Cardiac fibroblast (primary cell): ENCODE data around the gene MAPKAPK3.
"Not testable (repeated sequence)": the region's sequence is repeated elsewhere in the genome, so short reads cannot be mapped to it uniquely, and the experiment has no call there.

Experiments used
- DNase-seq, 2 donors: peaks; one replicate each; pipeline versions ENCODE4 v3.0.0 to v3.0.0-alpha.2; 2010; ENCODE audit warnings: low read depth in 2 of 2
- H3K4me3 ChIP-seq, 2 donors: replicated peaks in 1 of 2; 1 replicate in 1 of 2; 2 replicates in 1 of 2; pipeline ENCODE4 v1.5.1; 2011; ENCODE audit warnings: low read depth in 2 of 2, low read length in 2 of 2, mild to moderate bottlenecking in 2 of 2, moderate library complexity in 1 of 2
- TF ChIP-seq, protein P1 (sequence below): IDR thresholded peaks from one replicate; pipeline ENCODE4 v1.5.1; 2011; ENCODE audit warnings: low read depth, mild to moderate bottlenecking, low read length, inconsistent platforms

The MAPKAPK3 gene

DNA sequence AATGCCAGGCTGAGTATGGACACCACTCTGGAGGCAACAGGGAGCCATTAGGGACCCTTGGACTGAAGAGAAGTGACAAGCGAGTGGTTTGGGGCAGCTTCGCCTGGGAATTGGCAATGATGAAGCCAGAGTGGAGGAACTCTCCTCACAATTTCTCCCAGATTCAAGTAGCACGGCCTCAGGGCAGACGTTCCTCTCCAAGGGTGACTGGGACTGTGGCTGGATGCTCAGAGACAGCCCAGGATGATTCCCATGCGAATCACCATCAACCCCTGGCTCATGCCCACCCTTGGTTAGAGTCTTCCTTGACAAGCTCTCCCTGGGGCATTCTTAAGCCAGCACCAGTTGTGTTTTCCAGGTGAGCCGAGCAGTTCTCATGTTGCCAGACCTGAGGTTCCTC is 41.5 kb downstream of the MAPKAPK3 start:
- DNase-seq: no peak
- no peak overlapping the region for H3K4me3 ChIP-seq
- TF ChIP-seq, protein P1, sequence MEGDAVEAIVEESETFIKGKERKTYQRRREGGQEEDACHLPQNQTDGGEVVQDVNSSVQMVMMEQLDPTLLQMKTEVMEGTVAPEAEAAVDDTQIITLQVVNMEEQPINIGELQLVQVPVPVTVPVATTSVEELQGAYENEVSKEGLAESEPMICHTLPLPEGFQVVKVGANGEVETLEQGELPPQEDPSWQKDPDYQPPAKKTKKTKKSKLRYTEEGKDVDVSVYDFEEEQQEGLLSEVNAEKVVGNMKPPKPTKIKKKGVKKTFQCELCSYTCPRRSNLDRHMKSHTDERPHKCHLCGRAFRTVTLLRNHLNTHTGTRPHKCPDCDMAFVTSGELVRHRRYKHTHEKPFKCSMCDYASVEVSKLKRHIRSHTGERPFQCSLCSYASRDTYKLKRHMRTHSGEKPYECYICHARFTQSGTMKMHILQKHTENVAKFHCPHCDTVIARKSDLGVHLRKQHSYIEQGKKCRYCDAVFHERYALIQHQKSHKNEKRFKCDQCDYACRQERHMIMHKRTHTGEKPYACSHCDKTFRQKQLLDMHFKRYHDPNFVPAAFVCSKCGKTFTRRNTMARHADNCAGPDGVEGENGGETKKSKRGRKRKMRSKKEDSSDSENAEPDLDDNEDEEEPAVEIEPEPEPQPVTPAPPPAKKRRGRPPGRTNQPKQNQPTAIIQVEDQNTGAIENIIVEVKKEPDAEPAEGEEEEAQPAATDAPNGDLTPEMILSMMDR: no peak

DNA sequence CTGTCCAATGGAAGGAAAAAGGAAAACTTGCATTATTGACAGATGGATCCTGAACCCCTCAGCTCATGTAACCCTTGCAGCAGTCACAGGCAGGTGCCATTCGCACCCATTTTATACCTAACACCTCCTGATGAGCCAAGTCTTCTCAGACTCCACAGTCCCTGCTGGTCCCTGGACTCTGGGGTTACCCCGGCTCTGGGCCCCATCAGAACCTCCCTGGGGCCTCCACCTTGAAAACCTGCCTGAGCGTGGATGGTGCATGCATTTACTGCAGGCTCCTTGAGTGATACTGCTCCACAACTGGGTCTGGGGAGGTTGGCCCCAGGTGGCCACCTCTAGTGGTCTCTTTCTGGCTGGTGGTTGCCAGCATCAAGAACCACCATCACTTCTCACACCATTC is 41.9 kb downstream of the MAPKAPK3 start:
- TF ChIP-seq, protein P1: no peak
- DNase-seq: no peak
- no peak overlapping the region for H3K4me3 ChIP-seq

DNA sequence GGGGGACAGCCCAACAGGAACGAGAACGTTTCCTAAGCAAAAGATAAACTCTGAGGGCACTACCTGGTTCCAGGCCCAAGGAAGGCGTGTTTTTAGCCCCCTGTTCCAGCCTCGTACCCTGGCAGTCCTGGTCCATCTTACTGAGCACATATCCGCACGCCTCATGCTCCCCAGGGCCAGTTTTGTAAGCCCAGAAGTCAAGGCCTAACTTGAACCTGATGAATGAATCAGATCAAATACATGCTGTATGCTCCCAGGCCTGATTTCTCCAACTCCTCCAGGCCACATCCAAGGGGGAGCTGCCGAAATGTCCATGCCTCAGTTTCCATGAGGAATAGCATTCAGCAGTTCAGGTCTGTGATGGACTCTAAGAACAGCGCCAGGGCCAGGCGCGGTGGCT is 43.4 kb downstream of the MAPKAPK3 start:
- DNase-seq: no peak
- H3K4me3 ChIP-seq: no peak overlapping the region
- TF ChIP-seq, protein P1: no peak

DNA sequence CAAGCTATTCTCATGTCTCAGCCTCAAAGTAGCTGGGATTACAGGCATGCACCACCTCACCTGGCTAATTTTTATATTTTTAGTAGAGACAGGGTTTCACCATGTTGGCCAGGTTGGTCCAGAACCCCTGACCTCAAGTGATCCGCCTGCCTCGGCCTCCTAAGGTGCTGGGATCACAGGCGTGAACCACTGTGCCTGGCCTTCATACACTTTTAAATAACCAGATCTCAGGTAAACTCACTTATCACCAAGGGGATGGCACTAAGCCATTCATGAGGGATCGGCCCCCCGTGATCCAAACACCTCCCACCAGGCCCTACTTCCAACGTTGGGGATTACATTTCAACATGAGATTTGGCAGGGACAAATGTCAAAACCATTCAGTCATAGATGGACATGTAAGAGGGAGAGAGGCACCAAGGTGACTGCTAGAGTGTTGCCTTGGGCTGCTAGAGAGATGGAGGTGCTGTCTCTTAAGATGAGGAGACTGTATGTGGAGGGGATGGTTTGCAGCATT is 44.4 kb downstream of the MAPKAPK3 start:
- H3K4me3 ChIP-seq: no peak overlapping the region
- TF ChIP-seq, protein P1: no peak
- DNase-seq: no peak

DNA sequence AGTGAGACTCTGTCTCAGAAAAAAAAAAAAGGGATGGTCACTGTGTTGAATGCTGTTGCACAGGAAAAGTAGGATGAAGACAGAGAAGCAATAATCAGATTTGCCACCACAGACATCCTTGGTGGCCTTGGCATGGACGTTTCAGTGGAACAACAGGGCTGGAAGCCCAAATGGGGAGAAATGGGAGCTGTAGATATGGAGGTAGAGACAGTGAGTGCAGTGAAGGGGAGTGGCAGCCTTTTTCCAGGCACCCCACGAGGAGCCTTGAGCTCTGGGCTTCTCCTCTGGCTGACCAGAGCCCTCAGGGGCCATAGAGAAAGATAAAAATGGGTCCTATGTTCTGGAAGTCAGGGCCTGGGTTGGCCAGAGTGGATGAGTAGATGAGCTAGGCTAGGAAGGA is 45.5 kb downstream of the MAPKAPK3 start:
- no peak for DNase-seq
- TF ChIP-seq, protein P1: no peak
- H3K4me3 ChIP-seq: no peak overlapping the region

DNA sequence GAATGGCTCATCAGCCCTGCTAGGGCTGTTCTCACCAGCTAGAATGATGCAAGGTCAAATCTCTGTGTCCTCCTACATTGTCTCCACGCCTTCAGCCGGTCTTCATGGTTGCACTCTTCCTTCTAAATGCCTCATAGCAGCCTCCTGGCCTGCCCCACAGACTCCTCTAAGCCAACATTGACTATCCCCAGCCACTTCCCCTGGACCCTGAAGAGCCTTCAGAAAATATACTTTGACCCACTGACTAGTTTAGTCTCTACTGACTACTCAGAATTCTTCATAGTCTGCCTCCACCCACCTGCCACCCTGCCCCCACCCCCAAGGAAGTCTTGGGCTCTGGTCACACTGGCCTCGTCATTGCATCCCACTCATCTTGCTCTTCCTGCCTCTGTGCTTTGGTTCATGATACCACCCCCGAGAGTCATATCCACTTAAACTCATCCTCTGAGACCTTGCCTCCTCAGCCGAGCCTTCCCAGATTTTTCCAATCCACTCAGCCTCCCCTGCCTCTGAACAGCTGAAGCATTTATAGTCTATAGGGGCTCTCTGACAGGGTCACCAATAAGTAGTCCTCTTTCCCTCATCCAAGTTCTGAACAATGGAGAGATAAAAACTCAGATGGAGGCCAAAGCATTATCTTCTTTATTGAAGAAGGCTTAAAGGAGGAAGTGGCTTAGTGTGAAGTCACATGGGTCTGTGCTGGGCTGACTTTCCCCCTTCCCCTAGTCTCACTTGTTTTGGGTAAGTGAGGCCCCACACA is 48.3 kb downstream of the MAPKAPK3 start:
- no peak for DNase-seq
- H3K4me3 ChIP-seq: no peak overlapping the region
- TF ChIP-seq, protein P1: no peak

DNA sequence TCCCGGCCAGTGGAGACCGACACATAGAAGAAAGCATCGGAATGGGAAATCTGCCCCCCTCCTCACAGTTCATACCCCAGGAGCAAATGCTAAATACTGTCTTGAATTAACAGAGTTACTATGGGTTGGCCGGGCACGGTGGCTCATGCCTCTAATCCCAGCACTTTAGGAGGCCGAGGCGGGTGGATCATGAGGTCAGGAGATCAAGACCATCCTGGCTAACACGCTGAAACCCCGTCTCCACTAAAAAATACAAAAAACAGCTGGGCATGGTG is 48.8 kb downstream of the MAPKAPK3 start:
- not testable (repeated sequence) for DNase-seq

More for the DNA sequence above, 48.8 kb downstream of the MAPKAPK3 start:
- not testable (repeated sequence) for H3K4me3 ChIP-seq
